ENCODE results near the gene PTPN7.
"Not testable (repeated sequence)": the region's sequence is repeated elsewhere in the genome, so short reads cannot be mapped to it uniquely, and the experiment has no call there.

PTPN7 gene

DNA sequence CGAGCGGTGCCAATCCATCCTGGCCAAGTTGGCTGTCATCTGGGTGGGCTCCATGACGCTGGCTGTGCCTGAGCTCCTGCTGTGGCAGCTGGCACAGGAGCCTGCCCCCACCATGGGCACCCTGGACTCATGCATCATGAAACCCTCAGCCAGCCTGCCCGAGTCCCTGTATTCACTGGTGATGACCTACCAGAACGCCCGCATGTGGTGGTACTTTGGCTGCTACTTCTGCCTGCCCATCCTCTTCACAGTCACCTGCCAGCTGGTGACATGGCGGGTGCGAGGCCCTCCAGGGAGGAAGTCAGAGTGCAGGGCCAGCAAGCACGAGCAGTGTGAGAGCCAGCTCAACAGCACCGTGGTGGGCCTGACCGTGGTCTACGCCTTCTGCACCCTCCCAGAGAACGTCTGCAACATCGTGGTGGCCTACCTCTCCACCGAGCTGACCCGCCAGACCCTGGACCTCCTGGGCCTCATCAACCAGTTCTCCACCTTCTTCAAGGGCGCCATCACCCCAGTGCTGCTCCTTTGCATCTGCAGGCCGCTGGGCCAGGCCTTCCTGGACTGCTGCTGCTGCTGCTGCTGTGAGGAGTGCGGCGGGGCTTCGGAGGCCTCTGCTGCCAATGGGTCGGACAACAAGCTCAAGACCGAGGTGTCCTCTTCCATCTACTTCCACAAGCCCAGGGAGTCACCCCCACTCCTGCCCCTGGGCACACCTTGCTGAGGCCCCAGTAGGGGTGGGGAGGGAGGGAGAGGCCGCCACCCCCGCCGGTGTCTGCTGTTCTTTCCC is 32.4 kb downstream of the PTPN7 start:
- H3K27me3 Mint-ChIP-seq: peaks cover 3% of the 10 kb centered on the region
- H3K27ac Mint-ChIP-seq: peak overlapping the region; percentile 54
- H3K4me1 Mint-ChIP-seq (ENCODE audit: low read depth): no peaks in the 10 kb centered on the region
- no peaks in the 10 kb centered on the region for H3K9me3 Mint-ChIP-seq
- peaks cover 14% of the 10 kb centered on the region for H3K36me3 Mint-ChIP-seq (ENCODE audit: low read depth)
- H3K4me3 Mint-ChIP-seq: no peak overlapping the region
- no peak for DNase-seq

DNA sequence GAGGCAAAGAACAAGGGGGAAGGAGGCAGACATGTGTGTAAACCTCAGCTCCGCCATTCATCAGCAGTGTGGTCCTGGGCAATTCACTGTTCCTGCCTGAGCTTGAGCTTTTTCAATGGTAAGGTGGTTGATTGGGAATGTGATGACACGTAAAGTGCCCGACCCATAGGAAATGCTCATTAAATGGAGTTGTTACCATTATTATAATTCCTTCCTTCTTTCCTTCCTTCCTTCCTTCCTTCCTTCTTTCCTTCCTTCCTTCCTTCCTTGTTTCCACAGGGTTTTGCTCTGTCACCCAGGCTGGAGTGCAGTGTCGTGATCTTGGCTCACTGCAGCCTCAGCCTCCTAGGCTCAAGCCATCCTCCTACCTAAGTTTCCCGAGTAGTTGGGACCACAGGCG is 33.3 kb downstream of the PTPN7 start:
- H3K27me3 Mint-ChIP-seq: peaks cover 3% of the 10 kb centered on the region

DNA sequence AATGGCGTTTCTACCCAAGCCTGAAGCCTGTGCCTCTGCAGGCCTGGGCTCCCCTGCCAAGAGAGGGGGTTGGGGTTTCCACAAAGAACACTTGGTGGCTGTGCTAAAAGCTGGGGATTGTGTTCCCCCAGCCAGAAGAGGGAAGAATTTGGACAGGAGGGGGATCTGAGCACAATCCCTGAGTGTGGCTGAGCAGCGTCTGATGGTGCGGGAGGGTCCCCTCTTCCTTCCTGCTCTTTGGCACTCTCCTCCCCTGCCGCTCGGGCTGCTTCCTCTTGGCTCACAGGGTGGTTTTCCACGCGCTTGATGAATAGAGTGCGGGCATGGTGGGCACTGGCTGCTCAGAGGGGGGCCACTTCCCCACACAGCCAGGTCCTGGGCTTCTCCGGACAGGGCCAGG is 34.0 kb downstream of the PTPN7 start:
- Mint-ChIP-seq H3K36me3 (ENCODE audit: low read depth) (no peaks in the 10 kb centered on the region), H3K27me3 (peaks cover 8% of the 10 kb centered on the region), H3K4me3 (no peak overlapping the region)

More for the DNA sequence above, 33.3 kb downstream of the PTPN7 start:
- H3K4me3 Mint-ChIP-seq: no peak overlapping the region
- no peaks in the 10 kb centered on the region for H3K4me1 Mint-ChIP-seq (ENCODE audit: low read depth)
- peaks cover 4% of the 10 kb centered on the region for H3K36me3 Mint-ChIP-seq (ENCODE audit: low read depth)
- no peak overlapping the region for H3K27ac Mint-ChIP-seq
- no peaks in the 10 kb centered on the region for H3K9me3 Mint-ChIP-seq
- no peak for DNase-seq

DNA sequence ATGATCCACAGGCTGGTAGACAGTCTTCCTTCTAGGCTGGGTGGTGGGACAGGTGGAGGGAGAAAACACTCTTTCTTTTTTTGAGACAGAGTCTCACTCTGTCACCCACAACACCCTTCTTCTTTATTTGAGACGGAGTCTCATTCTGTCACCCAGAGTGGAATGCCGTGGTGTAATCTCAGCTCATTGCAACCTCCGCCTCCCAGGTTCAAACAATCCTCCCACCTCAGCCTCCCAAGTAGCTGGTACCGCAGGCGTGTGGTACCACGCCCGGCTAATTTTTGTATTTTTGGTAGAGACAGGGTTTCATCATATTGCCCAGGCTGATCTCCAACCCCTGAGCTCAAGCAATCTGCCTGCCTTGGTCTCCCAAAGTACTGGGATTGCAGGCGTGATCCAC is 34.8 kb downstream of the PTPN7 start:
- no peak for DNase-seq
- no peaks in the 10 kb centered on the region for H3K9me3 Mint-ChIP-seq
- no peak overlapping the region for H3K4me3 Mint-ChIP-seq
- H3K27ac Mint-ChIP-seq: no peak overlapping the region
- H3K27me3 Mint-ChIP-seq: peaks cover 13% of the 10 kb centered on the region
- no peaks in the 10 kb centered on the region for H3K4me1 Mint-ChIP-seq (ENCODE audit: low read depth)
- no peaks in the 10 kb centered on the region for H3K36me3 Mint-ChIP-seq (ENCODE audit: low read depth)

More for the DNA sequence above, 34.0 kb downstream of the PTPN7 start:
- Mint-ChIP-seq H3K9me3 (no peaks in the 10 kb centered on the region), H3K27ac (no peak overlapping the region), H3K4me1 (ENCODE audit: low read depth) (no peaks in the 10 kb centered on the region)
- DNase-seq: no peak

GRCh38 chr1:202124142-202124541 is 36.3 kb downstream of the PTPN7 start:
- no peak overlapping the region for H3K4me3 Mint-ChIP-seq
- H3K4me1 Mint-ChIP-seq (ENCODE audit: low read depth): no peaks in the 10 kb centered on the region
- H3K27ac Mint-ChIP-seq: no peak overlapping the region
- DNase-seq: no peak
- no peaks in the 10 kb centered on the region for H3K36me3 Mint-ChIP-seq (ENCODE audit: low read depth)
- H3K9me3 Mint-ChIP-seq: no peaks in the 10 kb centered on the region
- H3K27me3 Mint-ChIP-seq: peaks cover 13% of the 10 kb centered on the region

GRCh38 chr1:202123336-202123813 is 37.0 kb downstream of the PTPN7 start:
- no peaks in the 10 kb centered on the region for H3K9me3 Mint-ChIP-seq
- no peak overlapping the region for H3K4me3 Mint-ChIP-seq
- peaks cover 13% of the 10 kb centered on the region for H3K27me3 Mint-ChIP-seq
- H3K36me3 Mint-ChIP-seq (ENCODE audit: low read depth): no peaks in the 10 kb centered on the region
- DNase-seq: no peak
- no peaks in the 10 kb centered on the region for H3K4me1 Mint-ChIP-seq (ENCODE audit: low read depth)
- H3K27ac Mint-ChIP-seq: no peak overlapping the region

GRCh38 chr1:202122639-202123335 is 37.6 kb downstream of the PTPN7 start, which contains the start of gene GPR37L1:
GPR37L1 (plus strand) TSS chr1:202122917; CDS start chr1:202122964, 47 bp downstream.
- Mint-ChIP-seq H3K27me3 (peaks cover 13% of the 10 kb centered on the region), H3K4me1 (ENCODE audit: low read depth) (no peaks in the 10 kb centered on the region), H3K27ac (no peak within 1 kb of the TSS), H3K4me3 (no peak within 1 kb of the TSS), H3K9me3 (no peaks in the 10 kb centered on the region), H3K36me3 (ENCODE audit: low read depth) (no peaks in the 10 kb centered on the region)
- no peak for DNase-seq

DNA sequence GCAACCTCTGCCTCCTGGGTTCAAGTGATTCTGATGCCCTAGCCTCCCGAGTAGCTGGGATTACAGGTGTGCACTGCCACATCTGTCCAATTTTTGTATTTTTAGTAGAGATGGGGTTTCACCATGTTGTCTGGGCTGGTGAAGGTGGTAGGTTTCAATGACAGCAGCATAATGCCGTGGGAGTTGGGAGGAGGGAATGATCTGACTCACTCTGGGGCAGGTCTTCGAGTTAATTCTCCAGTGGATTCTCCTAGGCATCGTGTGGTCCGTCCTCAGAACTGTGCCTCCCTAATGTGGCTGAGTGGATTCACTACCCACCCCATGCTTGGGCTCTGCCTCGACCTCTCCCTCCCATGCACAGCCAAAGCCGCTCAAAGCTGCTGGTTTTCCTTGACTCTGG is 39.4 kb downstream of the PTPN7 start:
- Mint-ChIP-seq H3K36me3 (ENCODE audit: low read depth) (no peaks in the 10 kb centered on the region), H3K4me3 (no peak overlapping the region), H3K27me3 (peaks cover 13% of the 10 kb centered on the region), H3K27ac (no peak overlapping the region), H3K4me1 (ENCODE audit: low read depth) (no peaks in the 10 kb centered on the region), H3K9me3 (no peaks in the 10 kb centered on the region)
- no peak for DNase-seq

- Mint-ChIP-seq H3K4me3 (no peak overlapping the region), H3K27ac (no peak overlapping the region), H3K36me3 (ENCODE audit: low read depth) (no peaks in the 10 kb centered on the region), H3K9me3 (no peaks in the 10 kb centered on the region), H3K27me3 (peaks cover 10% of the 10 kb centered on the region), H3K4me1 (ENCODE audit: low read depth) (no peaks in the 10 kb centered on the region)
- DNase-seq: no peak
Measured at GRCh38 chr1:202117898-202118371, 42.5 kb downstream of the PTPN7 start.

DNA sequence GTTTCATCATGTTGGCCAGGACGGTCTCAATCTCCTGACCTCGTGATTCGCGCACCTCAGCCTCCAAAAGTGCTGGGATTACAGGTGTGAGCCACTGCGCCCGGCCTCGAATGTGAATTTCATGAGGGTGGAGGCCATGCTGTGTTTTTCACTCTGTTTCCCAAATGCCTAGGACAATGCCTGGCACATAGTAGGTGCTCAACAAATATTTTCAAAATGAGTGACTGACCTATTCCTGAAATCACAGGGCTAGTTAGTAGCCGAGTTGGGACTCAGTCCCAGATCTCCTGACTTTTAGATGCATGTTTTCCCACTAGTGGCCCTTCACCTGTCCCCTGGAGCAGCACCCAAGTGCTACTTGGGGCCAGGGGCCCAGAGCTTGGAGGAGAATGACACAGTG is 44.1 kb downstream of the PTPN7 start:
- H3K4me3 Mint-ChIP-seq: no peak overlapping the region
- no peaks in the 10 kb centered on the region for H3K9me3 Mint-ChIP-seq
- no peaks in the 10 kb centered on the region for H3K36me3 Mint-ChIP-seq (ENCODE audit: low read depth)
- H3K27ac Mint-ChIP-seq: no peak overlapping the region
- H3K4me1 Mint-ChIP-seq (ENCODE audit: low read depth): no peaks in the 10 kb centered on the region
- no peak for DNase-seq
- peaks cover 3% of the 10 kb centered on the region for H3K27me3 Mint-ChIP-seq

GRCh38 chr1:202113690-202114300 is 46.6 kb downstream of the PTPN7 start:
- no peak overlapping the region for H3K27ac Mint-ChIP-seq
- no peaks in the 10 kb centered on the region for H3K9me3 Mint-ChIP-seq
- no peaks in the 10 kb centered on the region for H3K27me3 Mint-ChIP-seq
- DNase-seq: no peak
- H3K4me3 Mint-ChIP-seq: no peak overlapping the region
- H3K4me1 Mint-ChIP-seq (ENCODE audit: low read depth): no peaks in the 10 kb centered on the region
- no peaks in the 10 kb centered on the region for H3K36me3 Mint-ChIP-seq (ENCODE audit: low read depth)

- H3K4me1 Mint-ChIP-seq (ENCODE audit: low read depth): no peaks in the 10 kb centered on the region
- H3K4me3 Mint-ChIP-seq: no peak overlapping the region
- H3K36me3 Mint-ChIP-seq (ENCODE audit: low read depth): no peaks in the 10 kb centered on the region
- no peaks in the 10 kb centered on the region for H3K9me3 Mint-ChIP-seq
- no peaks in the 10 kb centered on the region for H3K27me3 Mint-ChIP-seq
- DNase-seq: no peak
- no peak overlapping the region for H3K27ac Mint-ChIP-seq
Measured at GRCh38 chr1:202112859-202113689, 47.3 kb downstream of the PTPN7 start.

- not testable (repeated sequence) for DNase-seq; H3K36me3 Mint-ChIP-seq (ENCODE audit: low read depth); H3K27me3 Mint-ChIP-seq; H3K4me3 Mint-ChIP-seq; H3K9me3 Mint-ChIP-seq; H3K4me1 Mint-ChIP-seq (ENCODE audit: low read depth); H3K27ac Mint-ChIP-seq
Measured at GRCh38 chr1:202111589-202111988, 48.8 kb downstream of the PTPN7 start.

- Mint-ChIP-seq H3K27ac (no peak overlapping the region), H3K4me1 (ENCODE audit: low read depth) (no peaks in the 10 kb centered on the region), H3K36me3 (ENCODE audit: low read depth) (no peaks in the 10 kb centered on the region), H3K27me3 (no peaks in the 10 kb centered on the region), H3K9me3 (no peaks in the 10 kb centered on the region), H3K4me3 (no peak overlapping the region)
- no peak for DNase-seq
Measured at GRCh38 chr1:202110977-202111376, 49.4 kb downstream of the PTPN7 start.

Measured in activated T-cell treated with anti-CD3 and anti-CD28 coated beads, Interleukin-2, amount 50 U/mL, for 24 hours (primary cell).